ENCODE data around the gene ANKRD10.

Gene ANKRD10

DNA sequence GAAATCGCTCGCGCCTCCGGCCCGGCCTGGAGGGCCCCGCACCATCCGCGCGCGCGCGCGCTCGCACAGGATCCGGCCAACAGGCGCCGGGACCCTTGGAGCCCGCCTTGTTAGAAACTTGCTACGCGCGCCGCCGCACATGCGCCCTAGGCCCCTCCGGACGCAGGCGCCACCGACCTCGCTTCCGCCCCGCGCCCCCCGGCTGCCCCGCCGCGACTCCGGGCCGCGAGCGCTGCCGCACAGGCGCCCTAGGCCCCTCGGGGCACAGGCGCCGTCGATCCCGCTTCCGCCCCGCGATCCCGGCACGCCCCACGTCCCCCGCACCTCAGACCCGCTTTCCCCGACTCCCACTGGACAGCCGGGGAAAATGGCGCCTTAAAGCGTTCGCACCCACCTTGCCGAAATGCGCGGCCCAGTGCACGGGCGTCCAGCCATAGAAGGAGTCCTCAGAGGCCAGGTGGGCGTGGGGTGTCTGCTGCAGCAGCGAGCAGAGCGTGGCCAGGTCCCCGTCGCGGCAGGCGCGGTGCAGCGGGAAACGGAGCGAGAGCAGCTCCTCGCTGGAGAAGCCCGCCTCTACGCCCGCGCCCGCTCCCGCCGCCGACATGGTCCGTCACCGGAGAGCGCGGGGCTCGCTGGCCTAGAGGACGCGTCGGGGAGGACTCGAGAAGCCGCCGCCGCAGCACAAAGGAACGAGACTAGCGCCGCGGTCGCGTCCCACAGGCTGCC lies 375 bp downstream of the ANKRD10 start:
- FAIRE-seq: no peak

DNA sequence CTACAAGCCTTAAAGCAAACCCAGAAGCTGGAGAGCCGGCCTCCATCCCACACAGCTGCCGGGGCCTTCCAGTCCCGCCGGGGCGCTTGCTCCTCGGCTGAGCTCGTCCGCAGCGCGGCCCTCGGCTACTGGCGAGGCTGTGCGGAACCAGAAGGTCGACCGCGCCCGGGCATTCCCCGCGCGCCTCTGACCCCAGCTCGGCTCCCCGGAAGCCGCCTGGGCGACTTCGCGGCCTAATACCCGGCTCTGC lies 863 bp downstream of the ANKRD10 start:
- FAIRE-seq: no peak

DNA sequence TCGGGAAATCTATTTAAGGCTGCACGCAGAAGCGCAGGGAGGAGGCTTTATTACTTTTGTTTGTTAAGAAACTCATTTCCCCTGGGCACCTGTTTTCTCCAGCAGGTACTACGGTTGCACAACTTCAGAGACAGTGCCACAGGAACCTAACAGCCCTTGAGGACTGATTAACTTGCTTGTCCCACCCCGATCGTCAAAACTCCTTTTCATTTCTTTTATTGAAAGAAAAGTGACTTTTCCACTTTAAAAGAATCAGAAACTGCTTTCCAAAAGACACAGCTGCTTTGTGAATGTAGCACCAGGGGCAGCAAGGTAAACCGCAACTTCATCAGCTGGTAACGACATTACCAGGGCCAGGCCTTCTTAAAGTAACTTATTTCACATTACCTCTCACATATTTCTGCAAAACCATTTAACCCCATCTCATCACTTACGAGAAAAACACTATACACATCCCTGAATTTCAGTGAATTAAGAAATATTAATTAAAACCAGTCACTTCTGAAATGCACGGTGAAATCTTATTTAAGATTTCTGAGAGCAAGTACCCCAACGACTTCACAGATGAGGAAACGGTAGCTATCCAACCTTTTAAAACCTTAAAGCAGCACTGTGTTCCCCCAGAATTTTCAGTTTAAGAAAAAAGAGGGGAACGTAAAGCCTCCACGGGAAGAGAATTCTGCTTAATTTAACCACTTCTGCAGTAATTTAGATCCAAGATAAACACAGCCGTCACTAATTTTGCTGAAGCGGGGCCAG lies 1.4 kb downstream of the ANKRD10 start:
- FAIRE-seq: no peak

GRCh38 chr13:110912651-110913051 lies 2.2 kb downstream of the ANKRD10 start:
- FAIRE-seq: no peak

- FAIRE-seq: no peak
These were observed 3.0 kb downstream of the ANKRD10 start for GRCh38 chr13:110911880-110912279.

GRCh38 chr13:110910013-110910890 lies 4.6 kb downstream of the ANKRD10 start:
- FAIRE-seq: no peak

- no peak for FAIRE-seq
These were observed 6.6 kb downstream of the ANKRD10 start for GRCh38 chr13:110907951-110908898.

- no peak for FAIRE-seq
These were observed 7.6 kb downstream of the ANKRD10 start for GRCh38 chr13:110907301-110907700.

GRCh38 chr13:110904748-110905147 lies 10.1 kb downstream of the ANKRD10 start:
- no peak for FAIRE-seq

DNA sequence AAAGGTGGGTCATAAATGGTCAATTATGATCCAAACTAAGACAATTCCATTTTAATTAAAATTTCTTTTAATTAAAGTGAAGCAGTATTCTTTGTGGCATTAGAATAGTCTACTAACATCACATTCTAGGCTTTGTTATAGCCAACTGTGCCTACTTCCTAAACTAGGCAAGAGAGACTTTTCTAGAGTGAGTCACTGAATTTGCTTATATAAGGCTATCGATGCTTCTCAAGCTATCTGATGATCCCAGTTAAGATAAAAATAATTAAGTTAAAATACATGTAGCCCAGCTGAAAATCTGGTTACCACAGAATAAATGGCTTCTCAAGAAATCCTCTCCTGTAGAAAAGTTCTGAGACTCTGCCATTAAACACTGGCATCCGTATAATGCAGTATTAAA lies 12.5 kb downstream of the ANKRD10 start:
- no peak for FAIRE-seq

- no peak for FAIRE-seq
These were observed 17.3 kb downstream of the ANKRD10 start for GRCh38 chr13:110897521-110897920.

DNA sequence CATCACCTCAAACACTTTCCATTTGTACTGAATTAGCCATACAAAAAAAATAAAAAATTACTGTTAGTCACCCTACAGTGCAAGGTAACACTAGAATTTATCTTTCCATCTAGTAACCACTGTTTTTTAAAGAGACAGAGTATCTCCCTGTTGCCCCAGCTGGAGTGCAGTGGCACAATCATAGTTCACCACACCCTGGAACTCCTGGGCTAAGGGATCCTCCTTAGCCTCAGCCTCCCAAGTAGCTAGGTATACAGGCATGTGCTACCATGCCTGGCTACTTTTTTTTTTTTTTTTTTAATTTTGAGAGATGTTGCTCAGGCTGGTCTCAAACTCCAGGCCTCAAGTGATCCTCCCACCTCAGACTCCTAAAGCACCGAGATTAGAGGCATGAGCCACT lies 17.9 kb downstream of the ANKRD10 start:
- no peak for FAIRE-seq

- no peak for FAIRE-seq
These were observed 20.8 kb downstream of the ANKRD10 start for GRCh38 chr13:110894086-110894485.

- FAIRE-seq: peak; percentile 40
These were observed 21.3 kb downstream of the ANKRD10 start for GRCh38 chr13:110893571-110893970.

DNA sequence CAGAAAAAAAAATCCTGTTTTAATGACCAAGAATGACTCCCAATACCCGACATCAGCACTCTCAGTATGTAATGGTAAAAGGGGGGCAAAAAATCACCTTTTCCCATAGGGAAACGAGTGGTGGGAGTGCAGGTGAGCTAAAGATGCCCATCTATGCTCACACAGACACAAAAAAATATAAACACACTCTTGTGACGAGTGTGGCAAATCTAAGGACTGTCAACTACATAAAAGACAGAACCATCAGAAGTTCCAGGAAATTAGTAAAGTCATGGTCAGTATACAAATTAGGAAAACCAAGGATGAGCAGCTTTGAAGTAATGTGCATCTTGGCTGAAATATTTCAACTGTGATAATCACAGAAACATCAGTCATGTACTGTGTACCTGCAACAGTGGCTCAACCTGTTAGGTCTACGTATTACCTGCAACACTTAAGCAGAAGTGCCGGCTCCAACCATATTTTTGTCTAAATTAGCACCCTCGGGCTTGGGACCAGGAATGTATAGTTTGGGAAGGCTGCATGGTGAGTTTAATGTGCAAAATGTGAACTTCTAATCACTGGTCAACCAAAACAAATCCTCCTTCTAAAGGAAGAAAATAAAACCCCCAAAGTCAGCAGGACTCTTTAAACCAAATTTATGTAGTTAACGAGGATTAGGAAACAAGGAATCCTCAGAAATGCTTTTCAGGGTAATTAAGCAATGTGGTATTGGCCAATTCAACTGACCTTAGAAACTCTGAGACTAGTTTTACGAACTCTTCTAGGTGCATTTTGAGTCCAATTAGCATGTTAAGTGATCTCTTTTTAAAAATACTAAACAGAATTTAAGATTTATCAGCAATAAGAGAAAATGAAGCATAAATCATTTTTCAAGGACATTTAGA lies 24.3 kb downstream of the ANKRD10 start:
- peak; percentile 86 for FAIRE-seq

DNA sequence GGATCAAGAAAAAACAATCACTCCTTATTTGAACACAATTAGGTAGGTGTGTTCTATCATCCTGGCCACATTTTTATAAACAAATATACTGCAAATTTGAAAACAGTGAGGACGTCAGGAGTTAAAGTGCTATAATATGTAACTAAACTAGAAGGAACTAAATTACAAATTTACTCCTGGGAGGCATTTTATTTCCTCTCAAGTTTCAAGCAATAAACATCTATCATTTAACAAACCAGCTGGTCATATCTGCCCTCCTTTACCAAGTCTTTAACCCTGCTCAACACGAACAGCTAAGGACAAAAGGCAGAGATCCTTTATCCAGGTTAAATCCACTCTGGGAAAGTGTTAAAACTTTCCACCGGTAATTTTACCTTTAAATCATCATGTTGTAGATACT lies 26.5 kb downstream of the ANKRD10 start:
- FAIRE-seq: peak; percentile 50

DNA sequence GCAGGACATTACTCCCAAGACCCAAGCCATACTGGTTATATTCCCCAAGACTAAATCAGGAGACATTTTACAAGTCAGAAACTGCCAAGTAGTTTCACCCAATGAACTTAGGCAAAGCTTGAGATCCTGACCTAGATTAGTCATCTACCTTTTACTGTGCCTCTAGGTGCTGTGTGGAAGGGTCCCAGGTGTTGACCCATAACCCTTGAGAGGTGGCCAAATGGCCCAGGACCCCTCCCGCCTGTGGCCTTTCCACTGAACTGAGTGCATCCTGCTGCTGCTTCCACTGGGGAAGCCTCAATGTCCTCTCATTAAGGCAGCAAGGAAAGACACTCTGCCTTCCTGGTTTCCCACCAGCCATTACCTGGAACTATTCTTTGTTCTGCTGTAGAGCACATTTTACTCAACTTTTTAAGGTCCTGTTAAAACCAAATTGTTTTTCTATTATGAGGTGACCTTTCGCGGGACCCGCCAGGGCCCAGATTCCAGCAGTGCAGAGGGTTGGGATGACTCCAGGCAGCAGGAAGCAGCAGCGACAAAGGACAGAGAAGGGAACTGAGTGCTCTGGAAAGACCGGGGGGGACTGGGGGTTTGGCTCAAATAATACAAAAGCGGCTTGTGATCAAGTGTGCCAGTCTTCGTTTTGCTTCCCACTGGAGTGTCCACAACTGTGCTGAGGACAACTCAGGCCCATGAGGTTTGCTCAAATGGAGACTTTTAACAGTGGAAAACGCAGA lies 27.1 kb downstream of the ANKRD10 start:
- FAIRE-seq: no peak

GRCh38 chr13:110886870-110887596 lies 27.8 kb downstream of the ANKRD10 start:
- FAIRE-seq: peak; percentile 76

- FAIRE-seq: peak; percentile 28
These were observed 28.7 kb downstream of the ANKRD10 start for GRCh38 chr13:110885966-110886869.
